Metanephros (tissue), 1 donor: ENCODE results near the gene RNASE9. TPM values are rescaled to one million over a fixed set of nuclear protein-coding genes. Genes with fewer than 3 reads are reported as not detected.

ENCODE experiments used
- total RNA-seq: library from RNA; depleted of rRNA; stranded (reverse); fragments of >200 nt; gene quantifications from one replicate; pipeline ENCODE4 v1.2.3, GENCODE V29; 2014

Gene RNASE9
- total RNA-seq: not detected

DNA sequence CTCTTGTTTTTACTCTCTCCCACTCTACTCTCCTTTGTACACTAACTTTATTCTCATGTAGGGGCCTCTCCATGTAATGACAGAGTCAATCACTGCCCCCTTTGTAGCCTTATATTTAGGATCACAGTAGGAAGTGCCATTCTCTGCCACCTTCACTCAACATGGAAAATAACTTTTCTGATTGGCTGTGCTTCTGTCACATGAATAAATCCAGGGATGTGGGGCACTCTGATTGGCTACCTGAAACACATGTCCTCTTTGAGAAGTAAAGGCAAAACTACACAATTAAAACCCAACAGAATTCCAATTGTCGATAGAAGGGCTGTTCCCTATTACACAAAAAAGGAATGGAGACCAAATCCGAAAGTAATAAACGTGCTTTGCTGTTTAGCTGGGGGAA, at the start of gene RNASE9:
RNASE9 (minus strand) TSS at position 87 of the 400 bp plus-strand sequence.

GRCh38 chr14:20591235-20591634, 30.4 kb upstream of the RNASE9 start, which contains the start of gene RNASE12:
RNASE12 (minus strand) TSS chr14:20591376; CDS start chr14:20590723, 653 bp downstream.

GRCh38 chr14:20587489-20588154, 26.8 kb upstream of the RNASE9 start, which contains the start of gene RNASE11:
RNASE11 (minus strand) TSS chr14:20588001.

Other genes starting within 250 kb of the RNASE9 start
- 89.1 TPM for gene CCNB1IP1, start 227.8 kb downstream of the RNASE9 start, total RNA-seq
- gene PARP2, start 217.4 kb downstream of the RNASE9 start, total RNA-seq: 16.9 TPM
- gene TEP1, start 147.5 kb downstream of the RNASE9 start, total RNA-seq: 14.9 TPM
- 1.5 TPM for gene KLHL33, start 124.9 kb downstream of the RNASE9 start, total RNA-seq
- gene OSGEP, start 106.2 kb downstream of the RNASE9 start, total RNA-seq: 48.1 TPM
- 76.1 TPM for gene APEX1, start 105.8 kb downstream of the RNASE9 start, total RNA-seq
- 26.3 TPM for gene PIP4P1, start 99.6 kb downstream of the RNASE9 start, total RNA-seq
- 71.3 TPM for gene PNP, start 91.6 kb downstream of the RNASE9 start, total RNA-seq
- gene RNASE10, start 55.5 kb downstream of the RNASE9 start, total RNA-seq: not detected
- not detected for gene RNASE11, start 27.0 kb upstream of the RNASE9 start, total RNA-seq
- not detected for gene RNASE12, start 30.3 kb upstream of the RNASE9 start, total RNA-seq
- not detected for gene OR6S1, start 80.6 kb upstream of the RNASE9 start, total RNA-seq
- 13.5 TPM for gene RNASE4, start 123.5 kb upstream of the RNASE9 start, total RNA-seq
- 5.1 TPM for gene ANG, start 127.7 kb upstream of the RNASE9 start, total RNA-seq
- gene EDDM3A, start 184.8 kb upstream of the RNASE9 start, total RNA-seq: not detected
- not detected for gene EDDM3B, start 207.4 kb upstream of the RNASE9 start, total RNA-seq
- 7.5 TPM for gene RNASE6, start 220.2 kb upstream of the RNASE9 start, total RNA-seq
- gene RNASE1, start 241.8 kb upstream of the RNASE9 start, total RNA-seq: 198 TPM